Measurements from ENCODE around the gene MAP3K14.

DNA sequence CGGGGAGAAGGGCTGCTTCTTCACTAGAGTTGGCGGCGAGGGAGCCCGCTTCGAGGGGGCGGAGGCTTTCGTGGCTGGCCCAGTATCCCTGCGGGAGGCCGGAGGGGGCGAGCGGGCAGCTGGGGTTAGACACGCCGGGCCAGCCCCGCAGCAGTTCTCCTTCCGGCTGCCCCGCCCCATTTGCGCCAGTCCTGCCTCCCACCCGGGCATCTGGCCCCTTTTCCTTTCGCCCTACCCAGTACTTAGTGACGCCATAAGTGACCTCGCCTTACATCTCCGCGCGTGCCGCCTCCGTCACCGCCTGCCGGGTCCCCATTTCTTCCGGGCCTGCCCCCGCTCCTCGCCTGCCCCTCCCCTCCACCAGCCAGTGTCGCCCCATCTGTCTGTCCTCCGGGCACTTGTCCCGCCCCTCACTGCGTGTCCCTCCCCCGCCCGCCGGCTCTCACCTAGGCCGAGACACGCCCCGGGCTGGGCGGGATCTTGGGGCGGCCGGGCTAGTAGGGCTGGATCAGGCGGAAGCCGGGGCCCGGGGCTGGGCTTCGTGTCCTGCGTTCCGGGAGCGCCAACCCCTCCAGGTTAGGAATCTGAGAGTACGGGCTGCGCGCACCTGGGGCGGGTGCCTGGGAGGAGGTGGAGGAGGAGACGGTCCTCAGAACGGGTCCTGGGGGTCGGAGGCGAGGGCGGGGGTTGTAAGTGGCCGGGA lies 69.2 kb downstream of the MAP3K14 start:
- TF ChIP-seq, protein P1, sequence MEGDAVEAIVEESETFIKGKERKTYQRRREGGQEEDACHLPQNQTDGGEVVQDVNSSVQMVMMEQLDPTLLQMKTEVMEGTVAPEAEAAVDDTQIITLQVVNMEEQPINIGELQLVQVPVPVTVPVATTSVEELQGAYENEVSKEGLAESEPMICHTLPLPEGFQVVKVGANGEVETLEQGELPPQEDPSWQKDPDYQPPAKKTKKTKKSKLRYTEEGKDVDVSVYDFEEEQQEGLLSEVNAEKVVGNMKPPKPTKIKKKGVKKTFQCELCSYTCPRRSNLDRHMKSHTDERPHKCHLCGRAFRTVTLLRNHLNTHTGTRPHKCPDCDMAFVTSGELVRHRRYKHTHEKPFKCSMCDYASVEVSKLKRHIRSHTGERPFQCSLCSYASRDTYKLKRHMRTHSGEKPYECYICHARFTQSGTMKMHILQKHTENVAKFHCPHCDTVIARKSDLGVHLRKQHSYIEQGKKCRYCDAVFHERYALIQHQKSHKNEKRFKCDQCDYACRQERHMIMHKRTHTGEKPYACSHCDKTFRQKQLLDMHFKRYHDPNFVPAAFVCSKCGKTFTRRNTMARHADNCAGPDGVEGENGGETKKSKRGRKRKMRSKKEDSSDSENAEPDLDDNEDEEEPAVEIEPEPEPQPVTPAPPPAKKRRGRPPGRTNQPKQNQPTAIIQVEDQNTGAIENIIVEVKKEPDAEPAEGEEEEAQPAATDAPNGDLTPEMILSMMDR (IDR thresholded peaks at IDR 0.05): no peak
- peak in 1 of 2 donors; percentile 17 for TF ChIP-seq POLR2A (IDR thresholded peaks at IDR 0.05)
